Measurements from ENCODE around the gene VWA1.

Gene VWA1

GRCh38 chr1:1490633-1491230 is 55.2 kb downstream of the VWA1 start:
- DNase-seq = no peak

- DNase-seq = no peak
These were observed 56.1 kb downstream of the VWA1 start for GRCh38 chr1:1491601-1492000.
